ENCODE results near the gene NUCB1. TPM values are rescaled to one million over a fixed set of nuclear protein-coding genes. Genes with fewer than 3 reads are reported as not detected.

Gene NUCB1
- total RNA-seq, 4 donors from 2014 or later: 154 to 506 (median 444) TPM

- peaks cover 0 to 5% (median 0%) of the 10 kb centered on the region in 4 donors for H3K4me1 ChIP-seq
- TF ChIP-seq POLR2A (IDR thresholded peaks at IDR 0.05) (no peak), CTCF (IDR thresholded peaks at IDR 0.05) (no peak)
- H3K27ac ChIP-seq: no peak overlapping the region
- H3K9me3 ChIP-seq: no peaks in the 10 kb centered on the region
- DNase-seq: no peak
- H3K4me3 ChIP-seq: no peak overlapping the region
- no peaks in the 10 kb centered on the region for H3K27me3 ChIP-seq
- H3K36me3 ChIP-seq: no peaks in the 10 kb centered on the region
Measured at GRCh38 chr19:48928164-48929025, 28.3 kb downstream of the NUCB1 start.

GRCh38 chr19:48933382-48933932, 33.3 kb downstream of the NUCB1 start, which contains the start of gene DHDH:
Gene DHDH, plus strand, starts transcription at chr19:48933699. Its CDS starts 23 bp downstream, at chr19:48933722.
- Histone ChIP-seq H3K27ac (peak within 1 kb of the TSS in 3 of 4 donors; percentile 39 to 79 (median 42)), H3K4me3 (peak within 1 kb of the TSS; percentile 32 to 60 (median 48))

GRCh38 chr19:48934837-48935236, 34.7 kb downstream of the NUCB1 start:
- no peak overlapping the region for H3K27ac ChIP-seq
- DNase-seq: no peak
- peak overlapping the region in 1 of 4 donors; percentile 52 for H3K4me3 ChIP-seq
- peaks cover 0 to 5% (median 2%) of the 10 kb centered on the region in 4 donors for H3K4me1 ChIP-seq
- H3K9me3 ChIP-seq: no peaks in the 10 kb centered on the region
- no peaks in the 10 kb centered on the region for H3K36me3 ChIP-seq
- no peaks in the 10 kb centered on the region for H3K27me3 ChIP-seq
- no peak for TF ChIP-seq CTCF (IDR thresholded peaks at IDR 0.05)
- TF ChIP-seq POLR2A (IDR thresholded peaks at IDR 0.05): no peak

More at GRCh38 chr19:48933382-48933932, 33.3 kb downstream of the NUCB1 start, which contains the start of gene DHDH:
- H3K4me1 ChIP-seq: peaks cover 0 to 5% (median 2%) of the 10 kb centered on the region in 4 donors
- no peaks in the 10 kb centered on the region for H3K36me3 ChIP-seq
- peak; percentile 59 to 88 for TF ChIP-seq POLR2A (IDR thresholded peaks at IDR 0.05)
- TF ChIP-seq CTCF (IDR thresholded peaks at IDR 0.05): no peak
- H3K27me3 ChIP-seq: no peaks in the 10 kb centered on the region
- peak; percentile 77 to 96 (median 94) for DNase-seq
- no peaks in the 10 kb centered on the region for H3K9me3 ChIP-seq

- DNase-seq: no peak
- H3K9me3 ChIP-seq: peaks cover 0 to under 1% (median under 1%) of the 10 kb centered on the region in 4 donors
- no peak for TF ChIP-seq POLR2A (IDR thresholded peaks at IDR 0.05)
- TF ChIP-seq CTCF (IDR thresholded peaks at IDR 0.05): no peak
- H3K27ac ChIP-seq: no peak overlapping the region
- H3K36me3 ChIP-seq: no peaks in the 10 kb centered on the region
- H3K4me3 ChIP-seq: no peak overlapping the region
- no peaks in the 10 kb centered on the region for H3K27me3 ChIP-seq
- H3K4me1 ChIP-seq: peaks cover 0 to 5% (median 2%) of the 10 kb centered on the region in 4 donors
Measured at GRCh38 chr19:48935864-48936263, 35.8 kb downstream of the NUCB1 start.

- H3K27me3 ChIP-seq: no peaks in the 10 kb centered on the region
- peaks cover 0 to 4% (median under 1%) of the 10 kb centered on the region in 4 donors for H3K4me1 ChIP-seq
- TF ChIP-seq POLR2A (IDR thresholded peaks at IDR 0.05): no peak
- no peak for TF ChIP-seq CTCF (IDR thresholded peaks at IDR 0.05)
- peaks cover 0 to 6% (median 0%) of the 10 kb centered on the region in 3 donors for H3K36me3 ChIP-seq
- H3K4me3 ChIP-seq: peak overlapping the region in 1 of 4 donors; percentile 13
- H3K27ac ChIP-seq: peak overlapping the region in 2 of 4 donors; percentile 68 to 72
- no peak for DNase-seq
- peaks cover 0 to 5% (median 2%) of the 10 kb centered on the region in 4 donors for H3K9me3 ChIP-seq
Measured at GRCh38 chr19:48938256-48938655, 38.1 kb downstream of the NUCB1 start.

Data from Peyer's patch (tissue), 4 donors.